T-helper 9 cell (primary cell): ENCODE measurements around the gene PPP1CA.

Experiments
- DNase-seq: peaks from one replicate; pipeline ENCODE4 v3.0.0-alpha.2; 2020

PPP1CA gene

DNA sequence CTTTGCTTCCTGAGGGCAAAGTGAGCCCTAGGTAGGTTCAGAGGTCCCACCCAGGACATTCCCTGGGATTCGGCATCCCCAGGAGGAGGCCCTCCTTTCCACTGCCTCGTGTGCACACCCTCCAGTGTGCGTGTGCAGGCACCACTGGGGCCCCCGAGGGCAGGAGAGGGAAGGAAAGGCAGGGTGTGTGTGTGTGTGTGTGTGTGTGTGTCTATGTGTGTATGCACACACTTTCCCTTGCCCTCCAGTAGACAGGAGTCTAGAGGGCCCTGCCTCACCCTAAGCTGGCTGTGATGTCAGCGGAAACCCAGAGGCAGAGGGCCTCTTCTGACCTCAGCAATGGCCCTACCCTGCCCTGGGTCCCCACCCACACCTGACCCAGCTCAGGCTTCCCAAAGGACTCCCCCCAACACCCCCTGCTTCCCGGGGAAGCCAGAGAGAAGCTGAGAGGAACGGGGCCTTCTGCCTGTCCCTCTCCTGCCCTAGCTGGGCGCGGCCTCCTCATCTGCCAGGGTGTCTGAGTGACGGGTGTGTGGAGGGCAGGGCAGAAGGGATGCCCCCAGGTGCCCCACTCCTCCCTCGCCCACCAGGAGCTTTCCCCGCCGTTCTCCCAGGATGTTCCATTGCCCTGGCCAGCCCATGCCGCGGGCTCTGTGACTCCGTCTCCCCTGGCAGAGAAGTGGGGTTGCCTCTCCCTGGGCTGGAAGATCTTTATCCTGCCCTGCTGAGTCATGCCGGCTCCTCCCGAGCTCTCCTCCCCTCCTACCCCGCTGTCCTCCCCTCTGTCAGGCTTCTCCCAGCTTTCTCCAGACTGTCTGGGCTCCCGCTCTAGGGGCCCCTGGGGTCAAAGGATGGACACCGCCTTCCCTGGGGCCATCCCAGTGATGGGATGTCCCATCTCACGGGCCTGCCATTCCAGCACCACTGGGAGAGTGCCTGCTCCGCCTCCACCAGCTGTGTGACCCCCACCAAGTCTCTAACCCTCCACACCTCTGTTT, 22.3 kb downstream of the PPP1CA start:
- no peak for DNase-seq

DNA sequence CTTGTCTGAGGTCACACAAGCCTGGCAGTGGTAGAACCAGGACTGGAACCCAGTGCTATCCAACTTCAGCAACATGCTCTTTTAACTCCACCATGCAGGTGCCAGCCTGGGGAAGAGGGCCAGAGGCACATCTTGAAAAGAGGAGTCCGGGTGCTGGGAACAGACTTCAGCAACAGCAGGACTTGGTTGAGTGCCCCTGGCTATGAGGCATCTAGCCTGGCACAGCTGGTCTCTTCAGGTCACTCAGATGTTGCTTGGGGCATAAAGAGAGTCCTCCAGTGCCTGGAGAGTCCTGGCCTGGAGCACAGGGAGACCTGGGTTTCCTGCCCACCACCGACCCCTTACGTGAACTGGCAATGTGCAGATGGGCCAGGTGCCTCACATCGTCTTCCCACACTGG, 23.1 kb downstream of the PPP1CA start:
- no peak for DNase-seq

DNA sequence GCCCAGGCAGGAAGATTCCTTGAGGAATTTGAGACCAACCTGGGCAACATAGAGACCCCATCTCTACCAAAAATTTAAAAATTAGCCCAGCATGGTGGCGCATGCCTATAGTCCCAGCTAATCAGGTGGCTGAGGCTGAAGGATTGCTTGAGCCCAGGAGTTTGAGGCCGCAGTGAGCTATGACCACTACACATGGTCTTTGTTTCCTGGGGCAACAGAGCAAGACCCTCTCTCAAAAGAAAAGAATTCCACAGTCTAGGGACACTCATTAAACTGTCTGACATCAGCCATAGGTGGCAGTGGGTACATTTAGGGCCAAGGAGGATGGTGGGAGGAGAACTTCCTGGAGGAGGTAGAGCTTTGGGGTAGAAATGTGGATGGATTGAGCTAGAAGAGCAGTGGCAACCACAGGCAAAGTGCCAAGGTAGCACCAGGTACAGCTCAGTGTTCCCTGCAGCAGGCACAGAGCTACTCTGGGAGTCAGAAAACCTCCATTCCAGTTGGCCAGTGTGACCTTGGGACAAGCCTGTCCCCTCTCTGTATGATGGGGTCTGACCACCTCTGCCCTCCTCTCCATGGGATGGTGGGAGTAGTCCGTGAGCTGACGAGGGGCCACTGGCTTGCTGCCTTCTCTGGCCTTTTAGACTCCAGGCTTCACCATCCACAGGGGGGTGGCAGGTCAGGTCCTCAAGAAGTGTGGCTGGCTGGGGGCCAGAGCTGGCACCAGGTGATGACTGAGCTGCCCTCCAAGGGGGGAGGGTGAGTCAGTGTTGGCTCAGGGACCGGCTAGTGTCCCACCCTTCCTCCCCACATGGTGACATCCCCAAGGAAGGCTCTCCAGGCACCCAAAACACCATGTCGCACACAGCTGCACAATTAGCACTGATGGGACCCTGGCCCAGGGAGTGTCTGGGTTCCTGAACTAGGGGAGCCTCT, 24.5 kb downstream of the PPP1CA start:
- DNase-seq, result no peak

DNA sequence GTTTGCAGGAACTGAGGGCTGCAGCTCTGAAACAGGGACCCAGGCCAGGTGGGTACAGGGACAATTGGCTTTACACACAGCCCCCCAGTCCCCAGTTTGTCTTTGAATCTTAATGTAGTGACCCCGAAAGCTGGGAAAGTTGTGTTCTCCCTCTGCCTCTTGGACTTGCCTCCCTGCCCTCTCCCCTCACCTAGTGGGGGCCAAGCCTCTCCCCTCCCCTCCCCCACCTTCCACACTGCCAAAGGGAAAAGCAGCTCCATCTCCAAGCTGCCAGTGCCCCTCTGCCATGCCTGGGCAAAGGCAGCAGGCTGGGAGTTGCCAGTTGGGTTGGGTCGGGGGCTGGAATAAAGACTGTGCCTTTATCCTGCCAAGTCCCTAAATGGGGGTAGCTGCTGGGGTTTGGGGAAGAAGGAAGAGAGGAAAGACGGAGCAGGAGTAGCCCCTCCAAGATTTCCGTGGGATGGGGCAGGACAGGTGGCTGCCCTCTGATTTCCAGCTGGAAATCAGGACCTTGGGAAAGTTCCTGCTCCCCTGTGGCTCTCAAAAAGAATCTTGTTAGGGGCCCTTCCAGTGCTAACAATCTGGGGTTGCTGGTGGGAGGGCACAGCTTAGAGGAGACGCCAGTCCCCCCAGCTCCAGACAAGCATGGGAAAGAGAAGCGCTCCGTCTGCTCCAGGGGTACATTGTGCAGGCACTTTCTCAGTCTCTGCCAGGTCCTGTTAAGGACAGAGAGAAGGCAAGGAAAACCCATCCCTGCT, 25.4 kb downstream of the PPP1CA start:
- no peak for DNase-seq

DNA sequence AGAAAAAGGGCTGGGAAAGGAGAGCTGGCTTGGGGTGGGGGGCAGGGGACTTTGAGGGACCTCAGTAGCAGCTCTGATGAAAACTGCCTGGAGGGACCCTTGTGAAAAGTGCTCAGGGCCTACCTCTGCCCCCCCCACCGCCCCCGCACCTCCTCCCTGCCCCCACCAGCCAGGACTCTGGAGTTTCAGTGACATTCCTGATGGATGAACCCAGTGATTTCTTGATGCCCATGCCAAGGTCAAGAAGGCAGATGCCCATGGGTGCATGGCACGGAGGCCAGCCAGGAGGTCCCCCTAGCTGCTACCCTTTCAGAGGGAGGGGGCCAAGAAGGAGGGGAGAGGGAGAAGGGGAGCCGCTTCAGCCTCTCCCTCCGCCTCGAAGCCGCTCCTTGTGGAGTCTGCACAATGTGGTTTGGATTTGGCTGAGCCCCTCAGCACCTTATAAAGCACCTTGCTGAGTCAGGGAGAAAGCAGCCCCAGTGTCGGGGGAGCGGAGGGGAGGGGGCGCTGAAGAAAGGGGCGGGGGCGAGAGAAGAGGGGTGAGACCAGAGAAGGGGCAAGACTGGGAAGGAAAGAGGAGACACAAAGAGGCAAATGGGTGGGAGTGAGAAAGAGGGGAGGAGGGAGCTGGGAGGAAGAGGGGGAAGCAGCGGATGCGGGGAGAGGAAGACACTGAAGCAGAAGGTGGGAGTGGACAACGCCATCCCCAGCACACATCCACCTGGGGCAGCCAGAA, 26.2 kb downstream of the PPP1CA start:
- DNase-seq, result no peak

DNA sequence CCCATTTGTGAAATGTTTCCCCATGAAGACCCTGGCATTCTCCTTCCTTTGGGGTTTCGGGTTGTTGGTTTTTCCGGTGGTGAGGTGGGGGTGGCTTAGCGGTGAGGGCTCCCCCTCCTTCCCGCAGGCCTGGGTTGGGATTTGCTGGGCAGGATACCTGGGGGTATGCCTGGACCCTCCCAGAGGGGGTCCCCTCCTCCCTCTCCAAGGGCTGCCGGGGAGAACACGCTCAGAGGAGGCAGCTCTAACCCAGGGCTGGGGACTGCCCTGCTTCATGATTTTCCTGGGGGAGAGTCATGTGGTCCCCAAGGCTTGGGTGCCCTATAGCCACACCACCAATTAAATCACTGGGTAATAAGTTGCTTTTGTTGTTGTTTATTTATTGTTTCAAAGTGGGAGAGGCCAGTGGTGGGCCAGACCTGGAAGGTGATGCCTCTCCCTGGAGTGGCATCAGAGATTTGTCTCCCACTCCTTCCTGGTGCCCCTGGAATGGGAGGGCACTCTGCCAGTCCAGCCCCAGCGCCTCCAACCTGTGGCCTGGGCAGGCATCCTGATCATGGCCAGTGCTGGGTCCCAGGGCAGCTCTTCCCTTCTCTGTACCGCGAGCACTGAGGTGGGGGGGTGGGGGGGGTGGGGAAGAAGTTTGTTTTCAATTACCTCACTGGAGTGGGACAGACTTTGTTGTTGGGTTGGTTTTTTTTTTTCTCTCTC, 26.9 kb downstream of the PPP1CA start:
- DNase-seq, result no peak

DNA sequence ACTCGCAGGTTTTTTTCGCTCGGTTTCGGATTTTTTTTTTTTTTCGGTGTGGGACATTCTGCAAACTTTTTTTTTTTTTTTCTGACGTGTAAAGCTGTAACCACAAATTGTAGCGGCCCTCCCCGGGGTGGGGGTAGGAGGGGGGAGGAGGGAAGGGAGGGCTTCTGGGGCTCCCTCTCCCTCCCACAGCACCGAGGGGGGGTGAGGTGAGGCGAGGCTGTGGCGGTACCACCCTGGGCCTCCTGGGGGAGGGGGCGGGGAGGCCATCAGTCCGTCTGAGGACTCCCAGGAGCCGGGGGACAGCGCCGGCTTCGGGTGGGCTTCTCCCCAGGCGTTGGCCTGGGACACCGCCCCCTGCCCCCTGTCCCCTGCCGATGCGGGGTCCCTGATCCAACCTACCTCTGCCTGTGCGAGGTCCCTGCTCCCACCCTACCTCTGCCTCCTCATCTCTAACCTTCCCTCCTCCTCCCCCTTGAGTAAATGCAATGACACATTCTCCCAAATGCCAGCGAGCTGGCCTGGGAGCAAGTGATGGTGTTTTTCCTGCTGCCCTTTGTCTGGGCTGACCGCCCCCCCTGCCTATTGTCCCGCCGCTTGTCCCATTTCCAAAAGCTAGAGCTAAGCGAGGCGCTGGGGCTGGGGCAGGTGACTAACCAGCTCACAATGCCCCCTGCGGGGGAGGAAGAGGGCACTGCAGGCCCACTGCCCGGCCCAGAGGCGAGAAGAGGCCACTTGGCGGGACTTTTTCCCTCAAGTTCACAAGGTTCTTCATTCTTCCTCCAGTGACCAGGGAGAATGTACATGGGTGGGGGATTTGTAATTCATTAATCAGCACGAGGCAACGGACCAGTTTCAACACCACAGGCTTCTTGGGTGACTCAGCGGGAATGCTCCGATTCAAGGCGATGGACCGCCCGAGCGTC, 27.7 kb downstream of the PPP1CA start:
- DNase-seq, result peak; percentile 82

DNA sequence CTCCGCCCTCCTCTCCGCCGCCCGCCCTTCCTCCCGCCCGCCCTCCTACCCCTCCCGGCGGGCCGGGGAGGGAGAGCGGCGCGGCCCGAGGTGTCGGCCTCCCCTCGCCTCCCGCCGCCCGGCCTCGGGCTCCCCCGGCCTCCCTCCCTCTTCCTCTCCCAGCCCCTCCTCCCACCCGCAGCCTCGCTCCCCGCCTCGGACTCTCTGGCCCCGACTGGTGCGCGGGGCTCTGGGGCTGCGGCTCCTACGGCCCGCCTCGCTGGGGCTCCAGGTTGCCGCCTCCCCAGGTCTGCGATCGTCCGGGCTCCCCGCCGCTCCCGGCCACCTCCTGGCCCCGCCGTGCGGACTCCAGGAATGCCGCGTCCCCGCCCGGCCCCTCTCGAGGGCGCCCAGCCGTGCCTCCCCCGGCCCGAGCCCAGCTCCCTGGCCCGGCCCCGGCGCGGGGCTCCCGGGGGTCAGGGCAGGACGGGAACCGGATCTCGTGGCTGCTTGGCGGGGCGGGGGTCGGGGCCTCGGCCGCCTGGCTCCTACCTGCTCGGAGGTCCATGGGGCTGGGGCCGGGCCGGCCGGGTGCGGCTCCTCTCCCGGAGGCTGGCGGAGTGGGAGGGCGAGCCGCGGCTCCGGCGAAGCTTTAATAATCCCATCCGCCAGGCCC, 28.5 kb downstream of the PPP1CA start, which contains the start of gene CLCF1:
TSS of gene CLCF1 (minus strand) at position 606 of the 655 bp plus-strand sequence. CDS start at position 547, 59 bp downstream.
- DNase-seq, result no peak

DNA sequence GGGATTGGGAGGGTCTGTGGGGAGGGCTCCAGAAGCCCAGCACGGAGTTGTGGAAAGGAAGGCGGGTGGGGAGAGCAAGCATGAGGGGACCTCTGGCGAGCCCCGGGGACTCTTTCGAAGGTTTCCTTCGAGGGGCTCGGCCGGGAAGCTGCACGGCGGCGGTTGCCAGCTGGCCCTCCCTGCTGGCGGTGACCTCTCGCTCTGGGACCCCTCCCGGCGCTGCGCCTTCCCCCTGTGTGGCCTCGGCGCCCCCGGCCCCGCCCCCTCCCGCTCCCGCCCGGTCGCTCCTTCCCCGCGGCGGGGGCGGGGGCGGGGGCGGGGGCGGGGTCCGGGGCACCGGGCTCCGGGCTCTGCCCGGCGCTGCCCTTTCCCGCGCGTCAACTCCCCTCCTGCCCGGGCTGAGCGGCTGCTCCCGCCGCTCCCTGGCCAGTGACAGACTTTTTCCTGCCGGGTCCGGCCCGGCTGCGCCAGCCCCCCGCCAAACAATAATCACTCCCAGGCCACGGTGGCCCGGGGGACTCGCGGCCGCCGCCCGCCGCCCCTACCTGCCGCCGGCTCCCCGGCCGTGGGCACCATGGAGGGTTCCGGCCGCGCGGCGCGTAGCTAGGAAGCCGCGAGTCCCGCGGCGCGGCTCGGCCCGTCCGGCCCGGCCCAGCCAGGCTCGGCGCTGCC, 29.2 kb downstream of the PPP1CA start:
- no peak for DNase-seq

DNA sequence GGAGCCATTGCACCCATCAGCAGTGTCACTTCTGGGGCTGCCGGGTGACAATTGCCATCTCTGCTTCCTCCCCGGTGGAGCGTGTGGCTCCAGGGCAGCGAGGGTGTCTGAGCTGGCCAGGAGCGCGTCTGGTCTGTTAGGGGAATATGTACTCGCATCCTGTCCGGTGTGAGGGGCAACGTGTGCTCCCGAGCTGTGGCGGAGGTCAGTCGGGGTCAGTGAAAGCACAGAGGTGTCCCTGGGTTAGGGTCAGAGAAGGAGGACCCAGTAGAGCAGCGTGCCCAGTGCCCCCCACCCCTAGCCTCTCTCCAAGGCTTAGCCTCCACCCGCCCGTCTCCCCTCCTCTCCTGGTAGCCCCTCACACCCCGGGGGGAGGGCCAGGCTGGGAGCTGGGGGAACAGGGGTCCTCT, 29.7 kb downstream of the PPP1CA start:
- no peak for DNase-seq

DNA sequence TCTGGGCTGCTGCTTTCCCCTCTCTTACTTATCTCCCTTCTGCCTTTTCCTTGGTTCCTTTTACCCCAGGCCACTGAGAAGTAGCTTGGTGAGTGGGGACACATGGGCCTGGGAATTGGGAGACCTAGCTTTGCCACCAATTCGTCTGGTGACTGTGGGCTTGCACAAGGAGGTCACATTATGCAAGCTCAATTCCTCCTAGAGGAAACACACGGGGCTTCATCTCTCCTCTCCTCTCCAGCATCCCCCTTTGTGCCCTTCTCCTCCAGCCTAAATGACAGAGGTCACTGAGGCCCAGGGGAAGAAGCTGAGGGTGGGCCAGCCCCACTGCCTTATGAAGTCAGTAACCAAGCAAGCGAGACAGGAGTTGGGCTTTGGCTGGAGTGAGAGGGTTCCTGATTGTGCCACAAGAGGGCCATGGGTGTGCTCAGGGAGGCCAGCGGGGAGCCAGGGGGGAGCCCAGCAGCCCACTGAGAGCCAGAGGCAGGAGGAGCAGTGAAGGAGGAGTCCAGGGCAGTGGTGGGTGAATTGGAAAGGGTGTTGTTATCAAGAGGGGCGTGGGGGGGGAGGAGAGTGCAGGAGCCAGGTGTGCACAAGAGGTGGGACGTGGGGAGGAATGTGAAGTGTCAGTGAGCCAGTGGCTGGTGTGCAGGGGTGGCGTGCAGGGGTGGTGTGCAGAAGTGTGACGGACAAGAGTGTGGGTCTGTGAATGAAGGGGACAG, 30.3 kb downstream of the PPP1CA start:
- DNase-seq, result no peak

GRCh38 chr11:67370351-67371076, 31.1 kb downstream of the PPP1CA start:
- DNase-seq, result no peak

- DNase-seq, result no peak
These were observed 31.8 kb downstream of the PPP1CA start for GRCh38 chr11:67369801-67370284.

DNA sequence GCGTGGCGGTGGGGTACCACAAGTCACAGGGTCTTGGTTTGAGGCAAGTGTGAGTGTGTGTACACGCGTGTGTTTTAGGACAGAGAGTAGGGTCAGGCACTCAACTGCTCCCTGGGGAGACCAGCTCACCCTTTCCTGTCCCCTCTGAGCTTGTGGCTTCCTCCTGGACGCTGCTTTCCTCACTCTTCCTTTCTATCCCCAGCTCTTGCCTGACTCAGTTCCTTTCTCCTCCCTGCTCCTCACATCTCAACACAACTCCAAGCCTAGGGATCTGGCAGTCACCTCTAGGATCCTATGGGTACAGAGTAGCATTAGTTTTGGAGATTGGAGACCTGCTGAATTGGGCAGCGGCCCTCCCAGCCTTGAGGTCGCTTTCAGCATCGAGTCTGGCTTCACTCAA, 32.4 kb downstream of the PPP1CA start:
- DNase-seq, result no peak

DNA sequence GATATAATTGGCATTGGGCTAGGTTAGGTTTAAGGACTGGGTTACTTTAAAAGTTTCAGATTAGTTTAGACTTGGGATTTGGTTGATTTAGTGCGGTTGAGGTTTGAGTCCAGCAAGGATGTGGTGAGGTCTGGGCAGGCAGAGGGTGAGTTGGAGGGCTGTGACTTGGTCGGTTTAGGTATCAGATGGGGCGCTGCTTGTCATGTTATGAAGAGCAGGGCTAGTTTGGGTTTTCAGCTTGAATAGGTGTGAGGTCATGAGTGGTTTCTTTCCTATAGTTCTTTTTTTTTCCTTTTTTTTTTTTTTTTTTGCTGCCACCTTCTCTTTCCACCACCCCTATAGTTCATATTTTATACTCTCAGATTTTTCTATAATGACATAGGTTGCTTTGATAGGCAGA, 33.0 kb downstream of the PPP1CA start:
- DNase-seq, result no peak

GRCh38 chr11:67367761-67368227, 33.9 kb downstream of the PPP1CA start:
- no peak for DNase-seq
